Fibroblast of skin of left quadriceps (primary cell): Measurements from ENCODE around the gene NFAM1.

Source experiments
- DNase-seq, 2 experiments: peaks; one replicate each; pipeline ENCODE4 v3.0.0-alpha.2; 2013; ENCODE audit warnings: low read depth in 2 of 2

Gene NFAM1

DNA sequence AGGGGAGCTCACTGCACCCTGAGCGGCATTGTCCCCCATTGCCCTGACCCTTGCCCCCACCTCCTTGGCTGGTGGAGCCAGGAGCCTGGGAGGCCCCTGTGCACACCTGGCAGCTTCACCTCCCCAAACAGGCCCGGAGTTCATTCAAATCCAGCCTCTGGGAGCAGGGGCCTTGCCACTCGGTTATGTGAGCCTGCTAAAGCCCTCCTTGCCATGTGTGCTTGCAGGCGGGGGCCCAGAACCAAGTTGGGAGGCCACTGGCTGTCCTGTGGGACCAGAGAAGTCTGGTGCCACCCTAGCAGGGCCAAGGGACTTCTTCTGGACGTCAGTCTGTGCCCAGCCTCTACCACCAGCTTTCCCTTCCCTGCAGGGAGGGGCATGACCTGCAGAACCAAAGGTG, 48.9 kb downstream of the NFAM1 start:
- DNase-seq = no peak

DNA sequence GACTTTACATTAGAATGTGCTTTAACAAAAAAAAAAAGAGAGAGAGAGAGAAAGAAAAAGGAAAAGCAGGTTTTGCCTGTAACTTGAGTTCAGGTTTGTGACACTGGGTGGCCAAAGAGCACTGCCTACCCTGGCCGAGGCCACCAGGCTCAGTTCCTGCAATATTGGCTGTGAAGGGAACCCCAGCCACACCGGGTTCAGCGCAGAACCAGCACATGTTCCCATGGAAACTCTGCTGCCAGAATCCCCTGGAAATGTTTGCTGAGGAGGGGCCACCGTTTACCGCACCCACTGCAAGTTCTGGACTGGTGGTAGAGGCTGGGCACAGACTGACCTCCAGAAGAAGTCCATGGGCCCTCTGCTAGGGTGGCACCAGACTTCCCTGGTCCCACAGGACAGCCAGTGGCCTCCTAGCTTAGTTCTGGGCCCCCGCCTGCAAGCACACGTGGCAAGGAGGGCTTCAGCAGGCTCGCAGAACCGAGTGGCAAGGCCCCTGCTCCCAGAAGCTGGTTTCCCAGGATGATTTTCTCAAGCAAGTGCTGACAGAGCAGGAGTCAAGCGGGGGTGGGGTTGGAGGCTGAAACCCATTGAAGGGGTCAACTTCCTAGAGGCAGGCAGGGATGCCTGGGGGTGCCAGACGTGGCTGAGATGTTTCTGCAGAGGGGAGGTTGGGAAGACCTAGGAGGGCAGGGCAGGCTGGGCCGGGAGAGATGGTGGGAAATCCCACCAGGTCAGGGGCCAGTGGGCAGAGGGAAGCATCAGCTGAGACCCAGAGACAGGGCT, 51.2 kb downstream of the NFAM1 start:
- no peak for DNase-seq

DNA sequence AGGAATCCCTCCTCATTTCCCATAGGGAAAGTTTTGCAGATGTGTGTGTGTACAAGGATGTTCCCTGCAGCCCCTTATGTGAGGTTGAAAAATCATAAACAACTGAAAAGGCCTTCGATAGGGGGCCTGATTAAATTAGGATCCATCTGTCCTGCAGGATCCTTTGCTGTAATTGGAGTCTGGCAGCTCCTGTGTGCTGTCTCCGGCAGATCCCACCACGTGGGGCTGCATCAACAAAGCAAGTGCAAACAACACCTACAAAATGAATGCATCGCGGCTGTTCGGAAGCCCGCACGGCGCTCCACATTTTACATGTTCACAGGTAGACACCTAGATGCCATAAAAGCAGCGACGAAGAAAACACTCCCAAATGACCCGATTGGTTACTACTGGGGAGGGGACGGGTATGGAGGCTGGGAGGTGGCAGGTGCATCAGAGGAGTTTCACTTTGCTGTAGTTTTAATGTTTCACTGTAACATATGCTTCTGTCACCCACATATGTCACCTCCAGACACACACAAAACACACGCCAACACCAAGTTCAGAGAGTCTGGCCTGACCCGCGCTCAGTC, 52.2 kb downstream of the NFAM1 start:
- no peak for DNase-seq

DNA sequence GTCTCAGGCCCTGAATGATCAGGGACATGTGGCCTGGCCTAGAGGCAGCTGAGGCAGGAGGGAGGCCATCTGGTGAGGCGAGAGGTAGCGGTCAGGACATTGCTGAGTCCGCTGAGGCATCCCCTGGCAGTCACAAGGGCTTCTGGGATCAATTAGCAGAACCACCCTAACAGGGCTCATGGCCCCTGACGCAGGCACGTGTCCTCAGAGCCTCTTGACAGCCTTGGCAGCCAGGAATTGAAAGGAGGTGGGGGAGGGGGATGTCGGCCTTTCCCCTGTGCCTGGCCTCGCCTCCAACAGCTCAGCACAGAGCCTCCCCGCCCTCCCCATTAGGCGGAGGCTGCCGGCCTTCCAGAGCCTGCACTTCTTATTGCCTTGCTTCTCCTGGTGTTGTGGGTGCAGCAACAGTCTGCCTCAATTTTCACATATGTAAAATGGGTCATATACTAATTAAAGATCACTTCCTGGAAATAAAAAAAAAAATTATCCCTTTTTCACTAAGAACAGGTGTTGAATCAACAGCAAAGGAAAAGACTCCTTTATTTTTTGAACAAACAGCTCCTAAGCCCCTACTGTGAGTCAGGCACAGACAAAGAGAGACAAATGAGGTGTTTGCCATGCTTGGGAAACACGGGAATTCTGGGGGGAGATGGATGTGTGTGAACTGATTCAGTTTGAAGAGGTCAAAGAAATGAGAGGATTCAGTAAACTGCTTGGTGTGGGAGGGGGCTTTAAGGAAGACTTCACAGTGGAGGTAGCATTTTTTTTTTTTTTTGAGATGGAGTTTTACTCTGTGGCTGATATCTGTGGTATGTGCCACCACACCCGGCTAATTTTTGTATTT, 55.3 kb downstream of the NFAM1 start:
- peak; percentile 28 to 29 for DNase-seq

DNA sequence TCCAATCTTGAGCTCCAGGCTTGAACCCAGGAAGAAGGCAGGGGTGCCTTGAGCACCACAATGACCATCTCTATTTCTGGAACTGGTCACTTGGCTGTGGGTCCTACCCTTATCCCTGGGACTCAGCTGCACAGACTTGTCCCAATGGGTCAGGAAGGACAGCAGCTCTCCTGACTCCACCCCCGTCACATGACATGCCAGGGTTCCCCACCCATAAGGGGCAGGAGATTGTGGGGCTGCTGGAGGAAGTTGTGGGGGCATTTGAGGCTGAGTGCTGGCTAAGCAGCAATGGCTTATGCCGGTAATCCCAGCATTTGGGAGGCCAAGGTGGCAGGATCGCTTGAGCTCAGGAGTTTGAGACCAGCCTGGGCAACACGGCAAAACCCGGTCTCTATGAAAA, 56.2 kb downstream of the NFAM1 start:
- DNase-seq = no peak

- DNase-seq = no peak
Observed at GRCh38 chr22:42372976-42373375, 59.2 kb downstream of the NFAM1 start.

DNA sequence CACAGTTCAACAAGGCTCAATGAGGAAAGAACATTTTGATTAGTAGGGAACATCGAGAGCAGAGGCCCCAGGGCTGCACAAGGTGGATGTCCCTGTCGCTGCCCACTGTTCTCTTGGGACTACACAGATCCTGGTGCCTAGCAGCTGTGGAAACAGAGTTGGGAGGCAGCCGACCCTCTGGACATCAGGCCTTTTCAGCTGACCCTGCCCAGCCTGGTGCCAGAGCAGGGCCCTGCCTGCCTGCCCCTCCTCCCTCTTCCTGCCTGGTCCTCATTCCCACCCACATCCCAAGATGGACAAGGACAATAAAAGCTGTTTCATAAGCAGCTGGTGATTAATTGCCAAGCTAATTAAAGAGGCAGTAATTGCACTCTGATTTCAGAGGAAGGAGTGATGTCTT, 60.7 kb downstream of the NFAM1 start:
- no peak for DNase-seq

DNA sequence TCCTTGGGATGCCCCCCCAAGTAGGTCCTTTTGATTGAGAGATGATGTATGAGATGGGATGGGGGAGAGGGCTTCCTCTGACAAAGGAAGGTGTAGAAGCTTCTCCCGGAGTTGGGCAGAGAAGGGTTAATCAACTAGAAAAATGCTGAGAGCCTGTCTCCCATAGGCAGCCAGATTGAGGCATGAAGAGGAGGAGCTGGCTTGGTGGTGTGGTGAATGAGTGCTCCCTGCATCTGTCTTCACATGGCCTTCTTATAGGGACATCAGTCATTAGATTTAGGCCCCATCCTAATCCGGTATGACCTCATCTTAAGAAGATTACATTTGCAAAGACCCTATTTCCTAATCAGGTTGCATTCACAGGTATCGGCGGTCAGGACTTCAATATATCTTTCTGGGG, 61.1 kb downstream of the NFAM1 start:
- DNase-seq = no peak

- peak; percentile 75 to 77 for DNase-seq
Observed at GRCh38 chr22:42369250-42370041, 62.8 kb downstream of the NFAM1 start.

GRCh38 chr22:42368379-42369249, 63.6 kb downstream of the NFAM1 start:
- no peak for DNase-seq

GRCh38 chr22:42367980-42368378, 64.2 kb downstream of the NFAM1 start:
- no peak for DNase-seq

DNA sequence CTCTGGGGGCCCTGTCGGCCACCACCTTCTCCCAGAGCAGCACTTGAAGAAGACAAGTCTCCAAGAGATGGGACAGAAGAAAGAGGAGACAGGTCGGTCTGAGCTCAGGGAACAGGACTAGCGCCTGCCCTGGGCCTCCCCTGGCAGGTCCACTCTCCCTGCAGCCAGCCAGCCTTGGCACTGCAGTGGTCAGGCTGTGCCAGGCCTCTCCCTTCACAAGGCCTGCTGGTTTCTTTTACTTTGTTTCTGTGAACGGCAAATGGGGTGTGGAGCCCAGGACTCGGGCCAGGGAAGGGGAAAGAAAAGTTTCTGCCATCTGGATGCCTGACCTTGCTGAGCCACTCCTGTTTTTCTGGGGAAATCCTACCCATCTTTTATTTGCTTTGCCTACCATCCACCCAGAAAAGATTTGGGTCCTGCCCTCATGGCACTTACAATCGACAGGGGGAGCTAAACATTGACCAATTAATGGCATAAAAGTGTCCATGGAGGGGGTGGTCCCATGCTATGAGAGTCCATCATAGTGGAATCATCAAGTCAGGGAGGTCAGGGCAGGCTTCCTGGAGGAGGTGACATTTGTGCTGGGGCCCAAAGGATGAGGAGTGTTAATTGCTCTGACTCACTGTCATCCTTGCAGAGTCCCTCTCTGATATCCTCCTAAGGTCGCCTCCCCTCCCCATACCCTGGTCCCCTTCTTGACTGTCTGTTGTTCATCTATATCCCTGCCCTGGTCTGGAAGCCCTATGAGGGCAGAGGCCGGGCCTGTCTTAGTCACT, 65.2 kb downstream of the NFAM1 start:
- no peak for DNase-seq

DNA sequence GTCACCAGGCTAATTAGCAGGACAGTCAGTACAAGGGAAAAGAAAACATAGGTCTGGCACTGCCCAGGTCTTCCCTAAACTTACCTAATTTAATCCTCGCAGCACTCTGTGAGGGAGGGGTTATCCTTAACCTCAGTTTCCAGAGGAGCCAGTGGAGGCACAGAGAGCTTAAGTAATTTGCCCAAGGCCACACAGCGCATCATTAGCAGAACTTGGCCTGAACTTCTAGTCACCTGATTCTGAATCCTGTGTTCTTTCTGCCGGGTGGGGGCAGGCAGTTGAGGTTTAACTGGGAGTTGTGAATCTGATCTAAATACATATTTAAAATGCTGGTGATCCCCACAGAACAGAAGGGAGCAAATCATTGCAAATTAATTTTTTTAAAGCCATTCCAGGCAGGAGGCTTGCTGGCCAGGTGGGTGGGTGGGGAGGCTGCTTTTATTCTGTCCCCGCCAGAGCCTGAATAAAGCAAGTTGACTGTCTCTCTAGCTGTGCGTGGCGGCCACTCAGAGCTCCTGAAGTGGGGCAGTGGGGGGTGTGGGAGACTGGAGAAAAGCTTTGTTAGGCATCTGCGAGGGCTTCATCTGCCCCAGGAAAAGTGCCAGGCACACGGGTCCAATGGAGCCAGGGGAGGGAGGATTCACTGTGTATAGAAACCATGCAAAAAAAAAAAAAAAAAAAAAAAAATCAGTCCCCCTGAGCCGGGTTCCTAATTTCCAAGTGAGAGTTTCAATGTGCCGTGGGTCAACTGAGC, 66.1 kb downstream of the NFAM1 start:
- no peak for DNase-seq

- DNase-seq = peak in 1 of 2 experiments; percentile 22
Observed at GRCh38 chr22:42365111-42365865, 66.9 kb downstream of the NFAM1 start.

GRCh38 chr22:42364604-42365110, 67.5 kb downstream of the NFAM1 start:
- peak; percentile 45 for DNase-seq

- no peak for DNase-seq
Observed at GRCh38 chr22:42363892-42364291, 68.3 kb downstream of the NFAM1 start.

GRCh38 chr22:42361523-42361922, 70.7 kb downstream of the NFAM1 start:
- DNase-seq = no peak

DNA sequence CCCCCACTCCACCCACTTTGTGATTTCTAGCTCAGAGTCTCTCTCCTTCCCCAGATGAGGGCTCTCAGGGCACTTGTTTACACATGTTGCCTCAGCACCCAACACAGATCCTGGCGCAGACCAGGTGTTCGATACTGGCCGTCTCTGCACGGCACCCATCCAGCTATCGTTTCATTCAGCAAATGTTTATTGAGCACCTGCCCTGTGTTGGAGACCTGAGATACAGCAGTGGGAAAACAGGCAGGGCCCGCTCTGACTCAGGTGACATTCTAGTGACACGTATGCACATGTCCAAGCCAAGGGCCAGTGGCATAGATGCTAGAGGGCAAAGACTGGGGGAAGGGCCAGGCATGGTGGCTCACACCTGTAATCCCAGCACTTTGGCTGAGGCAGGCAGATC, 71.9 kb downstream of the NFAM1 start:
- no peak for DNase-seq
